ENCODE results near the gene CTSL. TPM values are rescaled to one million over a fixed set of nuclear protein-coding genes. Genes with fewer than 3 reads are reported as not detected.

The CTSL gene
- polyA plus RNA-seq, 1 donor (not counting 4 experiments of a cell fraction or from before 2014, with no cell fraction given), result 121 TPM

DNA sequence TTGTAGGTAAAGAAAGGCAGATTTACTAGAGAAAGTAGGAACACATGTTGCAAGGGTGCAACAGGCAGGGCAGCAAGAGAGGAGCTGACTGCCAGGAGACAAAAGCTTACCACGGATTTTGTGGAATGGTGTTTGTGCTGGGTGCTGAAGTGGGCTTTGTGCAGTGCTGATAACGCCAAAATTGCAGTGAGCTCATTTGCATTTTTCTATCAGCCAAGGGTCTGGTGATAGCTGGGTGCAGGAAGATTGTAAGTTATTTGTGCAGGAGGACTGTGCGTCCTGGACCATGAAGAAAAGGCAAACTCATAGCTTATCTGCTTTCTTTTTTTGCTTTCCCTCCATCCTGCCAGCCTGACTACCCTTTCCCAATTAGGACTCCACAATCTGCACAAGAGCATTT lies 13.6 kb downstream of the CTSL start:
- H3K27me3 ChIP-seq (ENCODE audit: control insufficient read depth, extremely low read depth, insufficient read depth, low read length), result no peaks in the 10 kb centered on the region
- no peaks in the 10 kb centered on the region for H4K20me1 ChIP-seq (ENCODE audit: control insufficient read depth, extremely low read depth, insufficient read depth, low read length)
- DNase-seq (ENCODE audit: low read depth, low spot score), result no peak
- no peaks in the 10 kb centered on the region for H3K9me1 ChIP-seq (ENCODE audit: control insufficient read depth, extremely low read depth, insufficient read depth, low read length)
- no peak overlapping the region for H3K27ac ChIP-seq (ENCODE audit: control insufficient read depth, insufficient read depth, low read length)
- no peak overlapping the region for H2AFZ ChIP-seq (ENCODE audit: control insufficient read depth, low read length)
- TF ChIP-seq EZH2 (IDR thresholded peaks at IDR 0.05; ENCODE audit: low read length), result no peak
- H3K4me2 ChIP-seq (ENCODE audit: control insufficient read depth, extremely low read depth, insufficient read depth, low read depth, low read length), result no peak overlapping the region
- no peak overlapping the region for H3K4me3 ChIP-seq (ENCODE audit: control insufficient read depth in 2 of 3, extremely low read depth in 1 of 3, insufficient read depth in 2 of 3, low read depth in 1 of 3, low read length in 3 of 3)
- no peak overlapping the region for H3K9ac ChIP-seq (ENCODE audit: control insufficient read depth, extremely low read depth, insufficient read depth, low read length)
- dilution Hi-C loops (cut with MboI; ENCODE audit: extremely low pct_ligation_motif_present, low sequenced_read_pairs), result no loop called here
- H3K36me3 ChIP-seq (ENCODE audit: control insufficient read depth in 2 of 2, extremely low read depth in 1 of 2, insufficient read depth in 2 of 2, low read length in 2 of 2), result no peaks in the 10 kb centered on the region
- no peak for FAIRE-seq
- H3K4me1 ChIP-seq (ENCODE audit: control insufficient read depth, extremely low read depth, insufficient read depth, low read length), result peaks cover 3% of the 10 kb centered on the region
- no peaks in the 10 kb centered on the region for H3K79me2 ChIP-seq (ENCODE audit: control insufficient read depth, insufficient read depth, low read length)
- H3K9me3 ChIP-seq (ENCODE audit: control insufficient read depth, low read depth, low read length), result no peaks in the 10 kb centered on the region

DNA sequence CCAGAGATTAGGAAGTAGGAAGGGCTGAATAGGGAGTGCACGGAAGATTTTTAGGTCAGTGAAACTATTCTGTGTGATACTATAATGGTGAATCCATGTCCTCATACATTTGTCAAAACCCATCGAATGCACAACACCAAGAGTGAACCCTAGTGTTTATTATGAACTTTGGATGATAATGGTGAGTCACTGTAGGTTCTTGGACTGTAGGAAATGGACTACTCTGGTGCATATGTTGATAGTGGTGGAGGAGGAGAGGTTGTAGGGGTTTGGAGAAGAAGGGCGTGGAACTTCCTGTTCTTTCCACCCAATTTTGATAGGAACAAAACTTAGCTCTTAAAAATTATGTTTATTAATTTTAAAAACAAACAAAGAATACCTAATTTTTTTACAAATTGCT lies 14.3 kb downstream of the CTSL start:
- H2AFZ ChIP-seq (ENCODE audit: control insufficient read depth, low read length), result no peak overlapping the region
- H3K9me3 ChIP-seq (ENCODE audit: control insufficient read depth, low read depth, low read length), result no peaks in the 10 kb centered on the region
- no peak overlapping the region for H3K4me3 ChIP-seq (ENCODE audit: control insufficient read depth in 2 of 3, extremely low read depth in 1 of 3, insufficient read depth in 2 of 3, low read depth in 1 of 3, low read length in 3 of 3)
- no peak for FAIRE-seq
- H3K27ac ChIP-seq (ENCODE audit: control insufficient read depth, insufficient read depth, low read length), result no peak overlapping the region
- H3K4me2 ChIP-seq (ENCODE audit: control insufficient read depth, extremely low read depth, insufficient read depth, low read depth, low read length), result no peak overlapping the region
- DNase-seq (ENCODE audit: low read depth, low spot score), result no peak
- dilution Hi-C loops (cut with MboI; ENCODE audit: extremely low pct_ligation_motif_present, low sequenced_read_pairs), result no loop called here
- no peaks in the 10 kb centered on the region for H3K79me2 ChIP-seq (ENCODE audit: control insufficient read depth, insufficient read depth, low read length)
- no peaks in the 10 kb centered on the region for H3K36me3 ChIP-seq (ENCODE audit: control insufficient read depth in 2 of 2, extremely low read depth in 1 of 2, insufficient read depth in 2 of 2, low read length in 2 of 2)
- no peak overlapping the region for H3K9ac ChIP-seq (ENCODE audit: control insufficient read depth, extremely low read depth, insufficient read depth, low read length)
- H3K9me1 ChIP-seq (ENCODE audit: control insufficient read depth, extremely low read depth, insufficient read depth, low read length), result no peaks in the 10 kb centered on the region
- no peaks in the 10 kb centered on the region for H3K27me3 ChIP-seq (ENCODE audit: control insufficient read depth, extremely low read depth, insufficient read depth, low read length)
- peaks cover 3% of the 10 kb centered on the region for H3K4me1 ChIP-seq (ENCODE audit: control insufficient read depth, extremely low read depth, insufficient read depth, low read length)
- TF ChIP-seq, protein P1, sequence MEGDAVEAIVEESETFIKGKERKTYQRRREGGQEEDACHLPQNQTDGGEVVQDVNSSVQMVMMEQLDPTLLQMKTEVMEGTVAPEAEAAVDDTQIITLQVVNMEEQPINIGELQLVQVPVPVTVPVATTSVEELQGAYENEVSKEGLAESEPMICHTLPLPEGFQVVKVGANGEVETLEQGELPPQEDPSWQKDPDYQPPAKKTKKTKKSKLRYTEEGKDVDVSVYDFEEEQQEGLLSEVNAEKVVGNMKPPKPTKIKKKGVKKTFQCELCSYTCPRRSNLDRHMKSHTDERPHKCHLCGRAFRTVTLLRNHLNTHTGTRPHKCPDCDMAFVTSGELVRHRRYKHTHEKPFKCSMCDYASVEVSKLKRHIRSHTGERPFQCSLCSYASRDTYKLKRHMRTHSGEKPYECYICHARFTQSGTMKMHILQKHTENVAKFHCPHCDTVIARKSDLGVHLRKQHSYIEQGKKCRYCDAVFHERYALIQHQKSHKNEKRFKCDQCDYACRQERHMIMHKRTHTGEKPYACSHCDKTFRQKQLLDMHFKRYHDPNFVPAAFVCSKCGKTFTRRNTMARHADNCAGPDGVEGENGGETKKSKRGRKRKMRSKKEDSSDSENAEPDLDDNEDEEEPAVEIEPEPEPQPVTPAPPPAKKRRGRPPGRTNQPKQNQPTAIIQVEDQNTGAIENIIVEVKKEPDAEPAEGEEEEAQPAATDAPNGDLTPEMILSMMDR (optimal IDR thresholded peaks at IDR 0.05 in 1 of 3, IDR thresholded peaks at IDR 0.05 in 1 of 3, conservative IDR thresholded peaks at IDR 0.05 in 1 of 3; ENCODE audit: extremely low read depth in 1 of 3, insufficient read depth in 2 of 3, low read length in 3 of 3), result no peak
- TF ChIP-seq EZH2 (IDR thresholded peaks at IDR 0.05; ENCODE audit: low read length), result no peak
- H4K20me1 ChIP-seq (ENCODE audit: control insufficient read depth, extremely low read depth, insufficient read depth, low read length), result no peaks in the 10 kb centered on the region

DNA sequence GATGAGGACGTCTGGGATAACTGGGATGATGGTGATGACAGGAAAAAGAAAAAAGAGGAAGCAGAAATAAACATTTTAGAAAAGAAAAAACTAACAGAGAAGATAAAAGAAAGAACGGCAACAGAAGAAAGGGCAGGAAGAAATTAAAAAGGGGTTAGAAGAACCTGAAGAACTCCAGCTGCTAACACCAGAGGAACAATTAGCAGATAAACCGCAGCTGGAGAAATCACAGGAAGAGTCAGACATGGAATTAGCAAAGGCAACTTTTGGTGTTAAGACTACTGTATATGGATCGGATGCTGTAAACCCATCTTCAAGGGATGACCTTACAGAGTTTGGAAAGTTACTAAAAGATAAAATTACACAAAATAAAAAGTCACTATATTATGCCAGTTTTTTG lies 15.4 kb downstream of the CTSL start:
- FAIRE-seq, result no peak
- no peak overlapping the region for H3K9ac ChIP-seq (ENCODE audit: control insufficient read depth, extremely low read depth, insufficient read depth, low read length)
- no peak overlapping the region for H3K27ac ChIP-seq (ENCODE audit: control insufficient read depth, insufficient read depth, low read length)
- TF ChIP-seq EZH2 (IDR thresholded peaks at IDR 0.05; ENCODE audit: low read length), result no peak
- TF ChIP-seq, protein P1 (optimal IDR thresholded peaks at IDR 0.05 in 1 of 3, IDR thresholded peaks at IDR 0.05 in 1 of 3, conservative IDR thresholded peaks at IDR 0.05 in 1 of 3; ENCODE audit: extremely low read depth in 1 of 3, insufficient read depth in 2 of 3, low read length in 3 of 3), result no peak
- dilution Hi-C loops (cut with MboI; ENCODE audit: extremely low pct_ligation_motif_present, low sequenced_read_pairs), result no loop called here
- DNase-seq (ENCODE audit: low read depth, low spot score), result no peak
- no peaks in the 10 kb centered on the region for H3K27me3 ChIP-seq (ENCODE audit: control insufficient read depth, extremely low read depth, insufficient read depth, low read length)
- H3K9me3 ChIP-seq (ENCODE audit: control insufficient read depth, low read depth, low read length), result no peaks in the 10 kb centered on the region
- no peak overlapping the region for H3K4me3 ChIP-seq (ENCODE audit: control insufficient read depth in 2 of 3, extremely low read depth in 1 of 3, insufficient read depth in 2 of 3, low read depth in 1 of 3, low read length in 3 of 3)
- peaks cover 3% of the 10 kb centered on the region for H3K4me1 ChIP-seq (ENCODE audit: control insufficient read depth, extremely low read depth, insufficient read depth, low read length)
- H3K9me1 ChIP-seq (ENCODE audit: control insufficient read depth, extremely low read depth, insufficient read depth, low read length), result no peaks in the 10 kb centered on the region
- H3K4me2 ChIP-seq (ENCODE audit: control insufficient read depth, extremely low read depth, insufficient read depth, low read depth, low read length), result no peak overlapping the region
- H4K20me1 ChIP-seq (ENCODE audit: control insufficient read depth, extremely low read depth, insufficient read depth, low read length), result no peaks in the 10 kb centered on the region
- no peaks in the 10 kb centered on the region for H3K36me3 ChIP-seq (ENCODE audit: control insufficient read depth in 2 of 2, extremely low read depth in 1 of 2, insufficient read depth in 2 of 2, low read length in 2 of 2)
- H3K79me2 ChIP-seq (ENCODE audit: control insufficient read depth, insufficient read depth, low read length), result no peaks in the 10 kb centered on the region
- H2AFZ ChIP-seq (ENCODE audit: control insufficient read depth, low read length), result no peak overlapping the region

Data from keratinocyte (primary cell).